NCI-H2081 treated with DMSO at 0.1 percent for 48 hours (cell line): Measurements from ENCODE around the gene DBR1.
A peak's percentile ranks its signal among the peaks of the same experiment; 100 is the strongest.
"Not testable (repeated sequence)": the region's sequence is repeated elsewhere in the genome, so short reads cannot be mapped to it uniquely, and the experiment has no call there.

Source experiments
- DNase-seq: peaks from one replicate; lab custom pipeline; 2025; lab: John Stamatoyannopoulos, UW

DBR1 gene

DNA sequence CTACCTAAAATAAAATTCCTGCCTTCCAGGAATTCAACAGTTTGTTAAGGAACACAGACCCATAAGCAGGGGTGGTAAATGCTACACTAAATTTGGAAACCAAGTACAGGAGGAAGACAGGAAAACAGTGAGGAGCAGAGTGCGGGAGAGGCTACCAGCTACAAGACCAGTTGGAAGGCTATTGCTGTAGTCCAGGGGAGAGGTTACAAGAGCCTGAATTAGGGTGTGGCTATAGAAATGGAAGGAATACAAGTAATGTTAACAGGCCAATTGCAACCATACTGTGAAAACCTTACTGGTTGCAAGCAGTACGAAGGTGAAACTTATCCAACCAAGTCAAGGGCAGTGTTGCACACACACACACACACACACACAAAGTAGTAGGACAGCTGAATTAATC, 11.5 kb upstream of the DBR1 start:
- no peak for DNase-seq

GRCh38 chr3:138184994-138185393, 10.3 kb upstream of the DBR1 start:
- no peak for DNase-seq

DNA sequence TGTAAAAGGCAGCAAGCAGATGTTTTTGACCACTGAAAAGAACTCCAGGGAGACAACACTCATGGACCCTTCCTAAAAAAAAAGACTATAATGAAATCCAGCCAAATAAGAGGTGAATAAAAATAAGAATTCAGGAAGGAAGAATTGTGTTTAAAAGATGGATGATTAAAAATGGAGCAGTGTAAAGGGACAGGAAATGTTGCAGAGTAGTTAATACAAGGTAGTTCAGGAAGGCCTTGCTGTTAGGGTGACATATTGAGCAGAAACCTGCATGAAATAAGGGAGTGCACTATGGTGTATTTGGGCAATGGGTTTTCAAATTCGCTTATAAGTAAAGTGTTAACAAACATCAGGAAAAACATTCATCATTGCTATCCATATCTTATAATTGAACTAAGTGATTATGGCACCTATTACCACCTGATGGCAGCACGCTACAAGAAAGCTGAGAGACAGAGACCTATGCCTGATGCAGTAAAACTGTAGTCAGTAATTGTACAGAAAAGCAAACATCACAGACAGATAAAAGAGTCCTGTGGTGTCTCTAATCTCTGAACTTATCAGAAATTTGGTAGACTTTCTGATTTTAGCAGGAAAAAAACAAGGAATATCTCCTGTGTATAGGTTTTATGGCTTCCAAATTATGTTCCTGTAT, 5.8 kb upstream of the DBR1 start:
- DNase-seq, result peak; percentile 80

GRCh38 chr3:138173769-138174420, 826 bp downstream of the DBR1 start:
- DNase-seq, result no peak

- DNase-seq, result no peak
Measured at GRCh38 chr3:138172625-138173024, 2.1 kb downstream of the DBR1 start.

GRCh38 chr3:138165061-138165460, 9.7 kb downstream of the DBR1 start:
- no peak for DNase-seq

- DNase-seq, result no peak
Measured at GRCh38 chr3:138157743-138158142, 17.0 kb downstream of the DBR1 start.

DNA sequence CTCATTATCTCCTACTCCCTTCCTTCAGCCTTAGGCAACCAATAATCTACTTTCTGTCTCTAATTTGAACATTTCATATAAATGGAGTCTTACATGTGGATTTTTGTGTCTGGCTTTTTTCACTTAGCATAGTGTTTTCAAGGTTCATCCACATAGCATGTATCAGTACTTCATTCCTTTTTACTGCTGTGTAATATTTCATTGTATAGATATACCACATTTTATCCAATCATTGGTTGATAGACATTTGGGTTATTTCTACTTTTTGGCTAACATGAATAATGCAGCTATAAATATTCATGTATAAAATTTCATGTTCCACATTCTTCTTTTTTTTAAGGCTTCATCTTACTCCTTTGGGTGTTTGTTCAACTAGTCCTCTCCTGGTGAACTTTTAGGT, 20.2 kb downstream of the DBR1 start:
- no peak for DNase-seq

- DNase-seq, result no peak
Measured at GRCh38 chr3:138148503-138148902, 26.2 kb downstream of the DBR1 start.

DNA sequence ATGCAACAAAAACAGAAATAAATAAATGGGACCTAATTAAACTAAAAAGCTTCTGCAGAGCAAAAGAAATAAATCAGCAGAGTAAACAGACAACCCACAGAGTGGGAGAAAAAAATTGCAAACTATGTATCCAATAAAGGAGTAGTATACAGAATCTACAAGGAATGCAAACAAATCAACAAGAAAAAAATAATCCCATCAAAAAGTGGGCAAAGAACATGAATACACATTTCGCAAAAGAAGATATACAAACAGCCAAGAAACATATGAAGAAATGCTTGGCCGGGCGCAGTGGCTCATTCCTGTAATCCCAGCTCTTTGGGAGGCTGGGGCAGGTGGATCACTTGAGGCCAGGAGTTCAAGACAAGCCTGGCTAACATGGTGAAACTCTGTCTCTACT, 32.5 kb downstream of the DBR1 start:
- not testable (repeated sequence) for DNase-seq

DNA sequence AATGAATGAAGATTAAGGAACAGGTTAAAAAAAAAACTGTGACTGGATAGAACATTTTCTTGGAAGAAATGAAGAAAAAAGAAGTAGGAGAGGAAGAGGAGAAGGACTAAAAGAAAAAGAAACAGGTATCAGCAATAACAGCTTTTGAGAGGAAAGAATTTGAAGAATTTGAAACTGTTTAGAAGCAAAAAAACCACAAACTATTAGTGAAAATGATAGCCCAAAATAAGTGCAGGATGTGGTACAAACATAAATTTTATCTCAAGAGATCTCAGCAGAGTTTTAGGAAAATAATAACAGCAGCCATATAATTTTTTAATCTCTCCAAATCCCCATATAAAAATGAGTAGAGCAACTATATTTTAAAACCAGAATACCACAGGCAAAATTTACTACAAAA, 33.8 kb downstream of the DBR1 start:
- DNase-seq, result no peak

DNA sequence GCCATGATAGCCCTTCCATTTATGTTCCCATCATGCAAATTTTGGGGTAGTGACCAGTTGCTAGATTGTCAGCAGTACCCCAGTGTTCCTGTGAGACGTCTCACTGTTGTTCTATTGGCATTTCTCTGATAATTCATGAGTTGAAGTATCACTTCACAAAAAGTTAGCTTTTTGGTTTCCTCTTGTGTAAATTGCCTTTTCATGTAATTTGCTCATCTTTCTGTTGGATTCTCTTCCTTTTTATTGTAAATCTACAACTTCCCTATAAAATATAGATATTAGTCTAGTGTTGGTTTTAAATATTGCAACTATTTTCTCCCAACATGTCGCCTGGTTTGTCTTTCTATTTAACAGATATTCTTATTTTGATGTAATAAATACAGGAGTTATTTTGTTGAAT, 35.0 kb downstream of the DBR1 start:
- no peak for DNase-seq

DNA sequence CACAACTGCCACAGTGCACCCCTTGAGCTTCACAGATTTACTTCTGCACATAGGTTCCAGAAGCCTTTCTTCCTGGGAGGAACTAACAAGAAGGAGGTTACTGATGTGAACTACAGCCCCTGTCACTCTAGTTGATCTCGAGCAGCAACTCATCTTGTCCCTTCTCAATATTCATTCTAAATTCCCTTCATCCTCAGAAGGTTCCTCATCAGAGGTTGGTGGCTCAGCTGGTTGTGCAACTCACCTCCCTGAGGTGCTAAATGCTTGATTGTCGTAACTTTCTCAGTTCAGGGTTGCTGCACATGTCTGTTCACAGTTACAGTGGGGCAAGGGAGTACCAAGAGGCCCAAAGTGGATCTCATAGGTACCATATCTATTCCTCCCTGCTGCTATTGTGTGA, 36.9 kb downstream of the DBR1 start:
- no peak for DNase-seq

GRCh38 chr3:138136201-138136600, 38.5 kb downstream of the DBR1 start:
- no peak for DNase-seq

DNA sequence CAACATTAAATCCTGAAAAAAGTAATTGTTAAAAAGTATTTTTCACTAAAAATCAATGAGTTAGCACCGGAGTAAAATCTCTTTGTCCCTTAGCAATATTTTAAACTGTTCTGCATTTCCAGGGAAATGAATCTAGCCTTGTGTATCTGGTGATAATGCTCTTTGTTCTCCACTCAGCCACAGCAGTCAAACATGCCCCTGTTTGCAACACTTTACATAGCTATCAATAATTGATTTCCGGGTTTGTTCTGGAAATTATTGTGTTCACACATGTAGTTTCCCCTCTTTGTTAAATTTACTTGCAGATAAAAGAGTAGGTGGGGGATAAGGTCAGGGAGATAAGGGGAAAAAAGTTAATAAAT, 38.9 kb downstream of the DBR1 start:
- no peak for DNase-seq

- no peak for DNase-seq
Measured at GRCh38 chr3:138135146-138135832, 39.4 kb downstream of the DBR1 start.

DNA sequence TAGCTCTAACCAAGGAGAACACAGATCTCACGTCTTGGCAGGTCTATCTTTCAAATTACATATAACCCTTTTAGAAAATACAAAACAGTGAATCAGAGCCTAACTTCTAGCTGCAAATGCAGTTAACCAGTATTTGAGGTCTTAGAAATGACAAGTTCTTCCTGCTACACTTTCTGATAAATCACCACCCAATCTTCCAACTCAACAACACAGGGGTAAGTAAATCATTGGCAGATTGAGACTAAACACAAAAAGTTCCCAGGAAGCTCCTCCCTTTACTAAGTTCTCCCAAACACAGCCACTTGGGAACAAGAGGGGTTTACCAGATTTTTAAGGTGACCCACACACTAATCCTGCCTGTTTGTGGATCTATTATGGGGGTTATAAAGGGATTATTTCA, 42.5 kb downstream of the DBR1 start, which contains the start of gene A4GNT:
A4GNT (minus strand) TSS at position 152 of the 400 bp plus-strand sequence. CDS start 1,134 bp downstream, outside the sequence.
- DNase-seq, result no peak

DNA sequence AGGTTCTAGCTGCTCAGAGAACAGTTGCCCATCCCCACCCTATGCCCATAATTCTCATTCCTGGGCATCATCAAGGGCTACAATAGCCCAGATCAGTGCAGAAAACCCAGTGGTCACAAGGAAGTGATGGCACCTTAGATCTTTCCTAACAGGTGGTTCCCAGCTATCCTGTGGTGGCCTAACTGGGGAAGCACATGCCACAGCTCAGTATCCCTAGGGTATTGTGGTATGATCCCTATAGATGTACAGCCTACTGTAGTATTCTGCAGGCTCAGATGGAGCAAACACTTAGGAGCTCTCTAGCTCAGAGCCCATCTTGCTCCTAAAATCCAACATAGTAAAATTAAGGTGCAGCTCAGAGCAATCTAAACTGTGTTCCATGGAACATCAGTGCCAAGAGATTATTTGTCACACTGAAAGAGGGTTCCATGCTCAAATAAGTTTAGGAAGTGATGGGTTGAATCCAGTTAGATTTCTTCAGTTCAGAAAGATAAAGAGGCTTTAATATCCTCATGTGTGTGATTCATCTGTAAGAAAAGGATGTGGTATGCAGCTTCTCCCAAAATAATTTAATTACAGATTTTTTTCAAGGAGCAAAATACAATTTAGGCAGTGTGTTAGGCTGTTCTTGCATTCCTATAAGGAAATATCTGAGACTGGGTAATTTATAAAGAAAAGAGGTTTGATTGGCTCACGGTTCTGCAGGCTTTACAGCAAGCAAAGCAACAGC, 46.9 kb downstream of the DBR1 start:
- no peak for DNase-seq

DNA sequence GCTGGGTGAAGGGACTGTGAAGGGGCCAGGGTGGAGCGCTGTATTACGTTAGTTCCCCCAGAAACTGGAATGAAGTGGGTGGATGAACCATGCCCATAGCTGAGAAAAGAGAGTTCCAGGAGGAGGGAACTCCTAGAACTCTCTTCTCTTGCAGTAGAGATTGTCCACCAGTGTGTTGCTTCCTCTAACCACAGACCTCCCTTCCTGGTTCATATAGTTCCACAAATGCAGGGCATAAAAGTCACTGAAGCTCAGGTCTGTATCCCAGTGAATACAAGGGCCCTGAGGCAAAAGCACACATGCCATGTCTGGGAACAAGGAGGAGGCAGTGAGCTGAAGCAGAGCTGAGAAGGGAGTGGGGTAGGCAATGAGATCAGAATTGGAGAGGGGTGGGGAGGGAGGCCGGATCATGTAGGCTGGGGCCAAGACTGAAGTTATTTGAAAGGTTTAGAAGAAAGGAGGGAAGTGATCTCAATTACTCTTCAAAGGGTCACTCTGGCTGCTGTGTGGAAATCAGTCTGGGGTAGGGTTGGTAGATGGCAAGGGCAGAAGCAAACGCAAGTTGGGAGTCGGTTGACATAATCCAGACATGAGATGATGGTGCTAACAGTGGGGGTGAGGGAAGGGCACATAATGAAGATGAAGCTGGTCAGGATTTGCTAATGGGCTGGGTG, 49.0 kb downstream of the DBR1 start:
- no peak for DNase-seq

- no peak for DNase-seq
Measured at GRCh38 chr3:138124706-138125355, 49.9 kb downstream of the DBR1 start.

DNA sequence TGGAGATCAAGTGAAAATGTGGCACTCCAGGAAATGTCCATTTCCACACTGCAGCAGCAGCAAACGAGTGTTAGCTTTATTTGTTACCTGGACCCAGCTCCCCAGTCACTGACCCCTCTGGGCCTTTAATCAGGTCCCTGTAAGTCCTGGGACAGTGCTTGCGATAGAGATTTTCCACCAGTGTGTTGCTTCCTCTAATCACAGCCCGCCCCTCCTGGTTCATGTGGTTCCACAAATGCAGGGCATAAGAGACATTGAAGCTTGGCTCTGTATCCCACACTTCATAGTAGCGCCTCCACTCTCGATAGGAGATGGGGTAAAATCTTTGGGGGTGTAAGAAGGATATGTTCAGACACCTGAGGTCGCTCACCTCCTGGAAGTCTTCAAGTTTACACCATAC, 50.5 kb downstream of the DBR1 start:
- DNase-seq, result no peak

DNA sequence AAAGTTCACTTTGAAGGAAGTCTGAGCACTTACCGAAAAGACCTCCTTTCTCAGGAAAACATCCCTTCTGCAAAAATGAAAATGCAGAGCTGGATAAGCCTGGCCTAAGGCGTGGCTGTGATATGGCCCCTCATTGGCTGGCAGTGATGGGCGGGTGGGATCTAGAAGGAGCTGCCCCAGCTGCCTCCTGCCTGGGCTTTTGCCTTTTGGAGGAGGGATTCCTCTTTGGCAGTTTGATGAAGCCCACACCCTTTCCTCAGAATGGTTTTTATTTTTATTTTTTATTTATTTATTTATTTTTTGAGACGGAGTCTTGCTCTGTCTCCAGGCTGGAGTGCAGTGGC, 55.3 kb downstream of the DBR1 start:
- no peak for DNase-seq
